ENCODE measurements around the gene DHPS. TPM values are rescaled to one million over a fixed set of nuclear protein-coding genes. Genes with fewer than 3 reads are reported as not detected.

DHPS gene
- total RNA-seq, 1 donor from 2014 or later: 160 TPM

GRCh38 chr19:12696366-12697335 lies 15.0 kb upstream of the DHPS start, which contains the start of gene FBXW9:
FBXW9 (minus strand) TSS chr19:12696631; CDS start chr19:12696581, 50 bp downstream.
- DNase-seq: peak; percentile 98
- ChIA-PET CTCF (interaction anchor here (0.8 to 2.0 kb wide), 3 partner anchors 64 to 99 kb away, joined by 3 to 6 read pairs (median 3); no protein-coding TSS in a partner anchor), POLR2A (interaction anchor here (0.5 to 3.7 kb wide), 20 partner anchors 13 to 242 kb away, joined by 3 to 69 read pairs (median 4); partner anchors contain the start of genes DHPS, GCDH, GET3 and JUNB)

GRCh38 chr19:12695997-12696365 lies 14.3 kb upstream of the DHPS start:
- ChIA-PET POLR2A (interaction anchor here (0.8 to 3.7 kb wide), 16 partner anchors 14 to 243 kb away, joined by 3 to 69 read pairs (median 4); partner anchors contain the start of genes DHPS, GET3, JUNB and MAN2B1), CTCF (interaction anchor here (0.8 to 2.0 kb wide), 3 partner anchors 64 to 100 kb away, joined by 3 to 6 read pairs (median 3); no protein-coding TSS in a partner anchor)
- Mint-ChIP-seq H3K36me3 (ENCODE audit: low read depth) (peaks cover 17% of the 10 kb centered on the region), H3K4me3 (peak overlapping the region; percentile 91), H3K27me3 (no peaks in the 10 kb centered on the region), H3K27ac (peak overlapping the region; percentile 56), H3K9me3 (no peaks in the 10 kb centered on the region), H3K4me1 (peaks cover 11% of the 10 kb centered on the region)
- intact Hi-C loops (cut with micrococcal nuclease): loop anchor here (1.0 kb wide), 5 partner anchors 15 to 49 kb away; partner anchors contain the start of genes DHPS and TRIR
- ATAC-seq (ENCODE audit: low read depth) (no peak), DNase-seq (no peak)
- TF ChIP-seq CTCF (IDR thresholded peaks at IDR 0.05): no peak

More at GRCh38 chr19:12696366-12697335, 15.0 kb upstream of the DHPS start, which contains the start of gene FBXW9:
- Mint-ChIP-seq H3K4me1 (peaks cover 11% of the 10 kb centered on the region), H3K36me3 (ENCODE audit: low read depth) (peaks cover 22% of the 10 kb centered on the region), H3K9me3 (no peaks in the 10 kb centered on the region), H3K27ac (peak within 1 kb of the TSS; percentile 97), H3K4me3 (peak within 1 kb of the TSS; percentile 91), H3K27me3 (no peaks in the 10 kb centered on the region)
- intact Hi-C loops (cut with micrococcal nuclease): loop anchor here (1.0 kb wide), 5 partner anchors 15 to 49 kb away; partner anchors contain the start of genes DHPS and TRIR
- peak; percentile 88 for ATAC-seq (ENCODE audit: low read depth)
- no peak for TF ChIP-seq CTCF (IDR thresholded peaks at IDR 0.05)

- ATAC-seq (ENCODE audit: low read depth): no peak
- POLR2A ChIA-PET: interaction anchor here (3.7 kb wide), 1 partner anchor 14 kb away, joined by 69 read pairs; the partner anchor contains the start of gene DHPS
- Mint-ChIP-seq H3K36me3 (ENCODE audit: low read depth) (peaks cover 13% of the 10 kb centered on the region), H3K4me1 (peaks cover 11% of the 10 kb centered on the region), H3K4me3 (peak overlapping the region; percentile 91), H3K27me3 (no peaks in the 10 kb centered on the region), H3K27ac (peak overlapping the region; percentile 56), H3K9me3 (no peaks in the 10 kb centered on the region)
- no peak for DNase-seq
- no peak for TF ChIP-seq CTCF (IDR thresholded peaks at IDR 0.05)
- CTCF ChIA-PET: interaction anchor here (2.0 kb wide), 1 partner anchor 65 kb away, joined by 6 read pairs; no protein-coding TSS in a partner anchor
- intact Hi-C loops (cut with micrococcal nuclease): no loop called here
Observed at GRCh38 chr19:12695514-12695913, 13.8 kb upstream of the DHPS start.

- H3K27ac Mint-ChIP-seq: no peak overlapping the region
- no peak for ATAC-seq (ENCODE audit: low read depth)
Observed at GRCh38 chr19:12695096-12695495, 13.4 kb upstream of the DHPS start.

More at GRCh38 chr19:12695096-12695495, 13.4 kb upstream of the DHPS start:
- Mint-ChIP-seq H3K36me3 (ENCODE audit: low read depth) (peaks cover 13% of the 10 kb centered on the region), H3K4me3 (no peak overlapping the region), H3K9me3 (no peaks in the 10 kb centered on the region), H3K27me3 (no peaks in the 10 kb centered on the region), H3K4me1 (peaks cover 11% of the 10 kb centered on the region)
- no peak for DNase-seq
- intact Hi-C loops (cut with micrococcal nuclease): no loop called here
- TF ChIP-seq CTCF (IDR thresholded peaks at IDR 0.05): no peak
- CTCF ChIA-PET: no interaction called here
- POLR2A ChIA-PET: interaction anchor here (3.7 kb wide), 1 partner anchor 14 kb away, joined by 69 read pairs; the partner anchor contains the start of gene DHPS
